A549 treated with Mapracorat at 1 μM for 4 hours (cell line): Measurements from ENCODE around the gene MARVELD3. TPM values are rescaled to one million over a fixed set of nuclear protein-coding genes. Genes with fewer than 3 reads are reported as not detected.

Experiments
- total RNA-seq: library from RNA; stranded (reverse); fragments of 200-300 nt; extraction: Qiagen RNA extraction; gene quantifications from 5 replicates; pipeline ENCODE4 v1.2.3, GENCODE V29; 2022

MARVELD3 gene
- 0.19 to 0.34 TPM (median 0.29 TPM) in 5 replicates for total RNA-seq

GRCh38 chr16:71626018-71626857 is at the start of gene MARVELD3:
Gene MARVELD3 (plus strand): TSS chr16:71626184. CDS start chr16:71626230, 46 bp downstream.

GRCh38 chr16:71576971-71577370 is 49.0 kb upstream of the MARVELD3 start, which contains the start of gene TAT:
Gene TAT (minus strand): TSS chr16:71577092. CDS start chr16:71576415, 677 bp downstream.

Other genes starting within 250 kb of the MARVELD3 start
- not detected in 5 replicates for gene TLE7, start 184.1 kb upstream of the MARVELD3 start, total RNA-seq
- 5.4 to 7.6 TPM (median 6.3 TPM) in 5 replicates for gene ZNF23, start 163.9 kb upstream of the MARVELD3 start, total RNA-seq
- gene ZNF19, start 136.9 kb upstream of the MARVELD3 start, total RNA-seq: 1.3 to 1.9 TPM (median 1.7 TPM) in 5 replicates
- gene CHST4, start 99.8 kb upstream of the MARVELD3 start, total RNA-seq: 0.08 TPM in 1 of 5 replicates, not detected in the others
- 0.04 to 0.05 TPM in 2 of 5 replicates, not detected in the others for gene TAT, start 49.1 kb upstream of the MARVELD3 start, total RNA-seq
- gene PHLPP2, start 98.5 kb downstream of the MARVELD3 start, total RNA-seq: 9.7 to 12.2 TPM (median 10.3 TPM) in 5 replicates
- gene AP1G1, start 182.7 kb downstream of the MARVELD3 start, total RNA-seq: 40.3 to 50.3 TPM (median 44.1 TPM) in 5 replicates
- 13.5 to 19.0 TPM (median 17.5 TPM) in 5 replicates for gene ATXN1L, start 219.8 kb downstream of the MARVELD3 start, total RNA-seq